DMS114 treated with DMSO at 0.1 percent for 48 hours (cell line): ENCODE measurements around the gene MPV17L2.

ENCODE experiments used
- DNase-seq: peaks from one replicate; lab custom pipeline; 2025; ENCODE audit not compliant: unreplicated experiment; lab: John Stamatoyannopoulos, UW

MPV17L2 gene

DNA sequence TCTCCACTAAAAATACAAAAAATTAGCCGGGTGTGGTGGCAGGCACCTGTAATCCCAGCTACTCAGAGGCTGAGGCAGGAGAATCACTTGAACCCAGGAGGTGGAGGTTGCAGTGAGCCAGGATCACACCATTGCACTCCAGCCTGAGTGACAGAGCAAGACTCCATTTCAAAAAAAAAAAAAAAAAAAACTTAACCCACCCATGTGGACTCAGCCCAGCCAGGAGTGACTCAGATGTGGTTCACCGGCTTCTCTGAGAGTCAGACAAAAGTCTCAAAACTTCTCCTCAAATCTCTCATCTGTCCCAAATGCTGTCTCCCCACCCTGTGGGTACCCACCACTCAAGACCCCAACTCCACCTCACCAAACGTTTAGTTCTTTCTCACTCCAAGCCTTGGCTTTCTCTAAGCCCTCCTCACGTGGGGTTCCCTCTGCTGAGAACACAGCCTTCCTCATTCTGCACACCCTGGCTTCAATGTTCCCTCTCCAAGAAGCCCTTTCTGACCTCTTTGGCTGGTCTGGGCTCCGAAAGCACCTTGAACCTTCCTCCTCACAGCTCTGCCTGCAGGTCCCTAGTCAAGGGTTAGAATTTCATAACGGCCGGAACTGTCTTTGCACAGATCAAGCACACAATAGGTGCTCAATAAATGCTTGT, 21.9 kb downstream of the MPV17L2 start:
- no peak for DNase-seq

DNA sequence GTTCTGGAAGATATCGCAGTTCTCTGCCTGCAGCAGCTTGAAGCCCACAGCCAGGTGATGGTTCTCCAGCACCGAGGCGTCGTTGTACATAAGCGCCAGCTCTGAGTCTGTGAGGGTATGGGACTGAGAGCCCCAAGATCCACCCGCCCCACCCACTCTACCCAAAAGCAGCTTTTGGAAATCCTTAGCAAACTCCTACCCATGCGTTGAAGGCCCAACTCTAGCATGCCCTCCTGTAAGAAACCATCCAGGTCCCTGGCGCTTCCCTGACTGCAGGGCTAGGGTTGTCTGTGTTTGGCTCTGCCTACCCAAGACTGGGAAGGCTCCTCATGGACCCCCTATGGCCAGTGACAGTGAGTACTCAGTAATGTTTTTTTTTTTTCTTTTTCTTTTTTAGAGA, 23.8 kb downstream of the MPV17L2 start:
- no peak for DNase-seq

DNA sequence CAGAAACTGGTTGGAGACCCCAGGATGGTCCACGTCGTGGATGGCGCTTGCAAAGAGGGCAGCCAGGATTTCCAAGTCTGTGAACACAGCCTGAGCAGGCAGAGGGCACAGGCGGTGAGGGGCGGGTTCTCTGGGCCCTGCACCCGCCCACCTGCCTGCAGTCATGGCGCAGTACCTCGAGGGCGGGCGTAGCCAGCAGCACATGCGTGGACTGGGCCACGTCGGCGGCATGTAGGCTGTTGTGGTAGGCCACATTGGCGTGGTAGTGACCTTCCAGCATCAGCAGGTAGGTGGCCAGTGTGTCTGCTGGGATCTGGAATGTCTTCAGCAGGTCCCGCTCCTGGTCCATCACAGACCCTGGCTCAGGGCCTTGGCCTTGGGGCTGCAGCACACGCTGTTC, 25.1 kb downstream of the MPV17L2 start:
- DNase-seq: no peak

DNA sequence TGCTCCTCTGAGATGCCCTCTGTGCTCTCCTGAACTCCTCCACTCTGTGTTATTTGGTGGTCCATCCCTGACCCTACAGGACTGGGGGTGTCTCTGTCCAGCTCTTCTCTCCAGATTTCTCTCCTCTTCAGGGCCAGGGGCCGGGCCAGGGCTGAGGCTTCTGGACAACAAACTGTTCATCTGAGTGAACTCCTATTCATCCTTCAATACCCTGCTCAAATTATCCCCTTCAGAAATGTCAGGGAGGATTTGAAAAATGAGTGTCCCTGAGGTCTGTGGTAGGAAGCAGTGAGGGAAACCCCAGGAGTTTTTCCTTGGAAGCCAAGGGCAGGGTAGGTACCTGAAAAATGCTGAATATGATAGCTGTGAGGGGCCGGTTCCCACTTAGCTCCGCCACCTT, 25.6 kb downstream of the MPV17L2 start:
- DNase-seq: no peak

DNA sequence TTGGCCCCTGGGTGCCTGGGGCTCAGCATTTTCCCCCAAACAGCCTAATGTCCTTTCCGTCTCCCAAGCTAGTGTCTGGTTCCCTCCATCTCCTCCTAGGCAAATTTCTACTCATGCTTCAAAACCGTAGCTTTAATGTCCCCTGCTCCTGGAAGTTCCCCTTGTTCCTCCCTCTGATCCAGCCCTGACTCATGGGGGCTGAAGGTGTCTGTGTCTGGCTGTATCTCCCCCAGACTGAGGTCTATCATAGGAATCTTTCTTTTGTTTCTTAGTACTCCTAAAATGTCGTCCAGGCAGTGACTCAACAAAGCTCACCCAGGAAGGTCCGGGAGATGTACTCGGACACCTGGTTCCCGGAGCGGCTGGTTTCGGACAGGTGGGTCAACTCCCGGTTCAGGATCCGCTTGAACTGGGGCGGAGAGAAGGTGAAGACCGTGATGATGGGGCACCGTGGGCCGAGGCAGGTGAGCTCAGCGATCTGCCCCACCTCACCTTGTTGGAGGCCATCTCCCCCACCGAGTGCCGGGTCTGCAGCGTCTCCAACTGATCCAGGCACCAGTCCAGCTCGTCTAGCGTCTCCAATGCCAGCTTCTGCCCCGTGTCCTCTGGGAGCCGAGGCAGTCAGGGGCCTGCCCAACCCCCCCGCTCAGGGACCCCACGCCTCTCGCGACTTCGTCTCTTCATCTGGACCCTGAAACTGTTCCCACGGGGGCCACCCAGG, 27.1 kb downstream of the MPV17L2 start:
- DNase-seq: no peak

DNA sequence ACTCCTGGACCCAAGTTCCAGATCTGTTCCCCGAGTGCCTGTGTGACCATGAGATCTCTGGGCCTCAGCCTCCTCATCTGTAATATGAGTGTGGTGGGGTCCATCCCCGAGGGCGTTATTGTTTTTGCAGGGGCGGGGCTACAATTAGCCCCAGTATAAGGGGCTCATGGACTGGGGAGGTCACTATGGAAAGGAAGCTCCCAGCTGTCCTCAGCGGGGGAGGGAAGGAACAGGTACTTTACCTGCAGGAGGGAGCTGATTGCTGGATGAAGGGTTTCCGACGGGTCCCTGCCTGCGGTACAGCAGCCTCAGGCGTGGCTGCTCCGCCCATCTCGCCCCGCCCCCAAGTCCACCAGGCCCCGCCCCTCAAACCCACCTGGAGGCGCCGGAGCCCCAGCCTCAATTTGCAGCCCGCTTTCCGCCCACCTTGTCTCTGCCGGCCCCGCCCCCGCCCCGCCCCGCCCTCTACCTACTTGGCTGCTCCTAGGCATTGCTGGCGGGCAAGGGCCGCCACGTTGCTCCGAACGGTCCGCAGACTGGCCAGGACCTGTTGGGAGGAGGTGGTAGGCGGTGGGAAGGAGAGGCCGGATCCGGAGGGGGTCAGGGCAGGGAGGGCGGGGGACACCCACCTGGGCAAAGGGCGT, 27.7 kb downstream of the MPV17L2 start:
- DNase-seq: no peak

DNA sequence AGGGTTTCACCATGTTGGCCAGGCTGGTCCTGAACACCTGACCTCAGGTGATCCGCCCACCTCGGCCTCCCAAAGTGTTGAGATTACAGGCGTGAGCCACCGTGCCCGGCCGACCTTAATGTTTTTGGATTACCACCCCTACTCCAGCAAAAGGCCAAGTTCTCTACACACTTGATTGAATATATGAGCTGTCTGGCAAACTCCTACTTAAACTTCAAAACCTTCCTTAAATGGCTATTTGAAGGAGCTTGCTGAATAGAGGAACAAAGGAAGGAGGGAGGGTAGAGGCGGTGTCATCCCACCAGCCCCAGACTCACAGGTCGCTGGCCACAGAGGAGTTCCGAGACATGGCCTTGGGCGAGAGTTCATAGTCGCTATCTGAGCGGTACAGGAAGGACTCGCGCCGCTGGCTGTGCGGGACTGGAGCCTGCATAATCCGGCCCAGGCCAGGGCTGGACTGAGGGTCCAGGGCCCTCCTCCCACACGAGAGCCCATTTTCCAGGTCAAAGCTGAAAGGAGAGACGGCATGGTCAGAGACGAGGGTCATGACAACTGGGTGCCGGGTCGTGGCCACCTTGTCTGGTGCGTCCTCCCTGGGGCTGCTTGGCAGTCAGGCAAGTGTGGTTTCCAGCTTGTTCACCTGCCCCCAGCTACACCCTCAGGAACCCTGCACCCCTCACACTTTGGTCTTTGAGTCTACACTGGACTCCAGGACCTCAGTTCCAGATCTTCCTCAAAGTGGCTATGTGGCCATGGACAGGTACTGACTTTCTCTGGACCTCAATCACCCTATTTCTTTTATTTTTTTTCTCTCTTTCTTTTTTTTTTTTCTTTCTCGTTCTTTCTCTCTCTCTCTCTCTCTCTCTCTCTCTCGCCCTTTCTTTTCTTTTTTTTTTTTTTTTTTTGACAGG, 29.1 kb downstream of the MPV17L2 start:
- DNase-seq: no peak

DNA sequence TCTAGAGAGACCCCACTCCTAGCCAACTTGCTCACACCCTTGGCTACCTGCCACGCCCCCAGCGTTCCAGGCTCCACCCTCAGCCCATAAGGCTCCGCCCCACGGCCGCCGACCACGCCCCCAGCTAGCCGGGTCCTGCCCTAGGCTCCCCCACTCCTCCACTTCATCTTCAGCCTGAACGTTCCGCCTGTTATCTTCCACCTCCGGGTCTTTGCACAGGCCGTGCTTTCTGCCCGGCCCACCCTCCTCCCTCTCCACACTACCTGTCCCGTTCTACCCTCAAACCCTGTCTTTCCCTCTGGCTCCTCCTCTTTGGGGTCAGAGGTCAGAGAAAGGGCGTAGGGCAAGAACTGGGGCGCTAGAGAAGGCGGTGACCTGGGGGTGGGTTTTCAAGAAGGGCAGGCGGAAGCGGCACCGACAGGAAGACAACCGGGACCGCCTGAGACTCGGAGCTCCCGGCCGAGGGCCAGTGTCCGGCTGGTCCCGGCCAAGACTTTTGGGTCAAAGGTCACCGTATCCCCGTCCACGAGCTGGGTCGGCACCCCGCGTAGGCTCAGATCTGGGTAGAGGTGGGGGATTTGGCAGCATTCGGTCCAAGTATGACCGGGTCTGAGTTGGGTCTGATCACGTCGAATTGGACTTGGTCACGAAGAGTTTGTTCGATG, 31.0 kb downstream of the MPV17L2 start:
- DNase-seq: peak; percentile 27

DNA sequence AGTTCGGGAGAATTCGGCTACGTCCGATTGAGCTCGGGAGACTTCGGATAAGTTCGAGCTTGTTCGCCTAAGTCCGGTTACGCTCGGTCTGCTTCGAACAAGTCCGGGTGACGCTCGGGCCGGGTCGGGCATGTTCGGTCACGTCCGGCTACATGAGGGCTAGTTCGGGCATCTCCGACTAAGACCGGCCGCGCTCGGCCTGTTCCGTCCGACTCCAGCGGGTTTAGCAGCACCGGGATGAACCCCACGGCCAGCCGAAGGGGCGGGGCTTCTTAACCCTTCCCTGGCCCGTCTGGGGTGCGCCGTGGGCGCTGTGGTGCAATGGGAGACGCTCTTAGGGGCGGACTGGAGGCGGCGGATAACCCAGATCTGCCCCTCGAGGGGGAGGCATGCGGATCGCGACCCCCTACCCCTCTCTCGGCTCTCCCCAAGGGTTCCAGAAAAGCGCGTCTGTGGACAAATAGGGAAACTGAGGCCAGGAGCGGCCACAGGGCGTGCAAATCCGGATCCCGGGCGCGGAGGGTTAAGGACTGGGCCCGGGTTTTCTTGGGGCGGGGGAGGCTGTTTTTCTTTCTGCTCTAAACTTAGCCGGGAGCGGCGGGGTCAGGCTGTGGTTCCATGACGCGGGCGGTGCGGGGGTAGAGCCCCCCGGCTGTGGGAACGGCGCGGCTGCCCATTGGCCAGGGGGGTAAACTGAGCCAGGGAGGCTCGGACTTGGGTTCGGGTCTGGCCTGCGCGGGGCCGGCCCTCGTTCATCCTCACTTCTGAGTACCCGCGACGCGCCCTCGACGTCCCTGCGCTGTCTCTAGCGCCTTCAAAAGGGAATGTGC, 31.7 kb downstream of the MPV17L2 start:
- peak; percentile 95 for DNase-seq

DNA sequence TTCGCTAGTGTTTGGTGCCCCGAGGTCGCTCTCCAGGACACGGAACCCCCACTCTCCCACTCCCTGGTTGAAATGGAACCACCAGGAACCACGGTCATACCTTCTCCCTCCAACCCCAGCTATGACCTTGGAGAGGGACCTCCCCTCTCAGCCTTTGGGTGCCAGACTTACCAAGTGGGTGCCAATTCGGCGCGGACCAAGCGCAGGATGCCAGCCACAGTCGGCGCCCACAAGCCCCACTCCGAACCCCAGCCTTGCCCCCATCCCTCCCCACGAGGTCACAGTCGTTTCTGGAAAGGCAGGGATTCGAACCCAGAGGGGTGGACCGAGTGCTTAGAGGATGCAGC, 32.3 kb downstream of the MPV17L2 start:
- no peak for DNase-seq

DNA sequence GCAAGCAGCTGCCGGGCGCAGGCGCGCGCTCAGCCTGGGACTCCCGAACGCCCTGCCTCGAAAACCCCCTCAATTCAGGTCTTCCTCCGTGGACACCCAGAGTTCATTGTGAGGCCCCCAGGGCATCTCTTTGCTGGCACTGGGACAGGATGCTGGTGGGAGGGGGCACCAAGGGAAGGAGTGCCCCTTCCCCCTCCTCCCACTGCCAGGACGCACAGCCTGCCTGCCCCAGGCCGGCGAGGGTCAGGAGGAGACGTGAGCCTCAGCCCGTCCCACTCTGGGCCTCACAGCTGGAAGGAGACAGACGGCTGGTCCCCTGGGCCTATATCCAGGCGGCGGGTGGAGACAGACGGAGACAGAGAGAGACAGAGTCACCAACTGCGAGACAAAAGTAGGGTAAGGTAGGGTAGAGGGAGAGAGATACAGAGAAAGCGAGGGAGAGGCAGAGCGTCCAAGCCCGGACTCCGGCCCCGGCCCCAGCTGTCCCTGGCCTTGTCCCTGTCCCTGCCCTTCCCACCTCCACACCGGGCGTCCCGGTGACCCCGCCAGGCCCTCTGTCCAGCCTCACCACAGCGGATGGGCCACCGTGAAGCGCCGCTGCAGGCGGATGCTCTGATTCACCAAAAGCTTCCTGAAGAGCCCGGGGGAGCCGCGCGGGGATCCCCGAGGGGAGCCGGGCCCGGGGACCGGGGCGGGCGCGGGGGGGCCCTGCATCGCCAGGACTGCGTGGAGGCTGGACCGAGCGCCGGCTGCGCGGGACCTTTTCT, 32.9 kb downstream of the MPV17L2 start, which contains the start of gene PDE4C:
Gene PDE4C (minus strand): TSS at position 737 of the 767 bp plus-strand sequence. CDS start 23 bp downstream, at position 714.
- no peak for DNase-seq

DNA sequence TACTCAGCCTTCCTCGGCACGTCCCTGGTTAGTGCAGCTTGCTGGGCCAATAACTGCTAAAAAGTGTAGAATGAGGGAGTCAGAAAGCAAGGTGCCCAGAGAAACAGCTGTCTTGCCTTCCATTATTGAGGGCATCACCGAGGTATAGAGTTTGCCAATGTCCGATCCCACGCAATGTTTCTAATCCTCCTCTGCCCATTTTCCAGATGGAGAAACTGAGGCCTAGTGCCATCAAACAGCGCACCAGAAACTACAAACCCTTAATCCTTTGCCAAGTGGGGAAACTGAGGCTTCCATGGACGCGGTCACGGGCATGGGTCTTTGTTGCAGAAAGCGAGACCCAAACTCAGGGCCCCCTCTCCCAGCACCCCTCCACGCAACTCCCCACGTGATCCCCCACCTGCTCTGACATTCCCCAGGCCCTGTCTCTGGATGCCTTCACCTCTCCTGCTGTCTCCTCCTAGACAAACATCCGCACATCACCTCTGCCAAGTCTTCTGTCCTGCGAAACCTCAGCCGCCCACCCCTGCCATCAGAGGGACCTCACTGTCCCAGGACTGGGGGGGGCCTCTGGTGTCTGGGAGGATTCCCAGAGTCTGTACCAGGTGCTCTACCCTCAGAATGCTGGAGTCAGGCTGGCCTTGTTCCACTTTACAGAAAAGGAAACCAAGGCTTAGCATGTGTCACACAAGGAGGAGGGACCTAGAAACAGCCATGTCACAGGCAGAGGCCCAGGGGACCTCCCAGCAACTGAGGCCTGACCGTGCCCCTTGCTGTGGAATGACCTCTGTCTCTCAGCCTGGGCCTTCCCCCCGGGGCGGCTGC, 34.1 kb downstream of the MPV17L2 start:
- no peak for DNase-seq

DNA sequence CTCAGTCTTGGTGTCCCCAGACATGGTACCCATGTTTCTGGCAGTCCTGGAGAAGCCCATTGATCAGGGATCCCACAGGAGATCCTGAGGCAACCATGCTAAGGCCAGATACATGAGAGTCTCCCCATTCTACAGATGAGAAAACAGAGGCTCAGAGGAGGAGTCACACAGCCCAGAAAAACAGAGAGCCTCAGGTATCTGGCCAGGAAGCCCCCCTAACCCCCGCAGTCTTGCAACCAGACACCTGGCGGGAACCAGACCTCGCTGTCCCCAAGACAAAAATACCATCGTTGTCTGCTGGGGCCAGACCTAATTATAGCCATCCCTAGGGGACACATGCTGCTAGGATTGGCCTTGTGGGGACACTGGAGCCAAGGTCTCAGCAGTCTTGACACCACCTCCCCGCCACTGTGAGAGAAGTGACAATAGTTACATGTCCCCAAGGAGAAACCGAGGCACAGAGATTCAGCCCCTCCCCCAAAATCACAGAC, 34.8 kb downstream of the MPV17L2 start:
- DNase-seq: no peak

DNA sequence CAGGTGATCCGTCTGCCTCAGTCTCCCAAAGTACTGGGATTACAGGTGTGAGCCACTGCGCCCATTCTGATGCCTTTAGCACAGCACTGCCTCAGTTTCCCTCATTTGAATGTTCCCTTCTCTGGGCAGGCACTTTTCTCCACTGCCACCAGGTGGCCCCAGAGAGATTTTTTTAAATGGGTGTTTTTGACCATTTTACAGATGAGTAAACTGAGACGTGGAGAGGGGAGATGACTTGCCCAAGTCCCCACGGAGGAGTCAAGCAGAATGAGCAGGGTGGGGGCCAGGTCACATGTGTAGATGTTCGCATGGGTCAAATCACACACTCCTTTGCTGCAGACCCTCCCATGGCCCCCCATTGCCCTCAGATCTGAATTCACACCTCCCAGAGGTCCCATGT, 36.5 kb downstream of the MPV17L2 start:
- no peak for DNase-seq

DNA sequence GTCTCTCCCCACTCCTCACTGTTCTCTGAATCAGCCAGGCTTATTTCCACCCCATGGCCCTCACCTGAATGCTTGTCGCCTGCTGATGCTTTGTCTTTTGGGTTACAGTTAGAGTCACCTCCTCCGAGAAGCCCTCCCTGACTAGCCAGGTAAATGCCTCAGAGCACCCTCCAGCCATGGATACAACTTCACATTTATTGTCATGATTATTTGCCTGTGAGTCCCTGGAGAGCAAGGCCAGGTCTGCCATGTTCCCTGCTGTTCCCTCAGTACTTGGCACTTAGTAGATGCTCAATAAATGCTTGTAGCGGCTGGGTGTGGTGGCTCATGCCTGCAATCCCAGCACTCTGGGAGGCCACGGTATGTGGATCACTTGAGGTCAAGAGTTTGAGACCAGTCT, 36.9 kb downstream of the MPV17L2 start:
- no peak for DNase-seq

DNA sequence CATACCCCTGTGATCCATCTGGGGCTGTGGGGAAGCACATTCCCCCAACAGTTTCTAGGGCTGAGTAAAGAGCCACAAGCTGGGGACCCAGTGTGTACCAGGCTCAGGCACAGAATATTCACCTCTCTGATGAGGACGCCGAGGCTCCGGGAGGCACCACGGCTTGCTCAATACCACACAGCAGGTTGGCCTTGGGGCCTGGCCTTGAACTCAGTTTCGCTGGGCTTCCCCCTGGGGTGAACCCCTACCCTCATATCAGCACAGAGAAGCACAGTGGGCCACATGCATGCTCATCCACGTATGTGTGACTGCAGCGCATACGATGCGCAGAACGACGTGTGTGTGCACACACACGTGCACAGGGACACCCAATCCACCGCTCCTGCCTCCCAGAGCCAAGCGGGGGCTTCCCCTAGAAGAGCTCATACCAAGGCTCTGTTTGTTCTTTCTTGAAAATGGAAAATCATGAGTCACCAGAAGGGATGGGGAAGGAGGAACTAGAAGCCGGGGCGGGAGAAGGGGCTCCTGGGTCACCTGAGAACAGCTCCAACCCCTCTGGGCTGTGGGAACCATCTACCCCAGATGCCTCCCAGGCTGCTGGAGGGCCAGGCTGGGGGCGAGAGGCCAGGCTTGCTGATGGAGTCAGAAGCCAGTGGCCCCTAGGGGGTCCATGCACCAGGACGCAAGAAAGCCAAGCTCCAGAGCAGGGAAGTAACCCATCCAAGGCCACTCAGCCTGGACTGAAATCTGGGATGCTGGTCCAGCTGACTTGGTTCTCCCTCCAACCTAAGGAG, 38.1 kb downstream of the MPV17L2 start:
- DNase-seq: no peak

DNA sequence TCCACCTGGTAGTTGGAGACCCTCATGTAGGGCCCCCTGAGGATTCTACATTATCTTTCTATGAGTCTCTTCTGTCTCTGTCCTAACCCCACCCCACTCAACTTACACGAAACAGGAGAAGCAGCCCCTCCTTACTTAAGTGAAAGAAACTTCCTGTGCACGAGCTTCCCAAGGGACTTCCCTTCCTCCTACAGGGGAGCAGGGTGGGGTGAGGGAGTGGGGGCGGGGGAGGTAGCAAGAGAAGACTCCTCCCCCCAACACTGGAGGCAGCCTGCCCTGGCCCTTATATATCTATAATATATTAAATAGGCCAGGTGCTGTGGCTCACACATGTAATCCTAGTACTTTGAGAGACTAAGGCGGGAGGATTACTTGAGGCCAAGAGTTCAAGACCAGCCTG, 38.8 kb downstream of the MPV17L2 start:
- DNase-seq: no peak
